LNCaP clone FGC (cell line): ENCODE data around the gene FAM120C.

Experiments
- DNase-seq: peaks from one replicate; pipeline ENCODE4 v3.0.0-alpha.2; 2011; ENCODE audit warnings: low read depth
- H3K4me3 ChIP-seq: 2 replicates; pipeline ENCODE4 v1.5.1; 2011; ENCODE audit warnings: mild to moderate bottlenecking, low read depth, low read length, control low read depth
- TF ChIP-seq, protein P1 (sequence below): IDR thresholded peaks from 2 replicates; pipeline ENCODE4 v1.5.1; 2012; ENCODE audit warnings: mild to moderate bottlenecking; ENCODE audit not compliant: control insufficient read depth, insufficient read depth; ENCODE audit errors: extremely low read depth

The FAM120C gene

DNA sequence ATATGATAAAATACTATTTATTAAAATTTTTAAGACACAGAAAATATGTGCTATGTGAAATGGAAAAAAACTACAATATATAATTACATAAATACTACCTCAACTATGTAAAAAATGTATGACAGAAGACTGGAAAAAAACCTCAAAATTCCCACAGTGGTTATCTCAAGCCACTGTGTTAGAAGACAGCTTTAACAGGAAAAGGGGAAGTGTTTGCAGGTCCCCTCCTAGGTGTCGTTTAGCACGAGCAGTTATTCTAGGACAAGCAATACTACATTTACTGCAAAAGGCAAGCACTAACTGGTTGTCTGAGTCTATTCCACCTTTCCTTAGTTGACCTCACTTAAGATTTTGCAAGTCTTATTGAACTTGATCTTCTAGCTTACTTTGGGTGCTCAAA lies 93.9 kb downstream of the FAM120C start:
- TF ChIP-seq, protein P1, sequence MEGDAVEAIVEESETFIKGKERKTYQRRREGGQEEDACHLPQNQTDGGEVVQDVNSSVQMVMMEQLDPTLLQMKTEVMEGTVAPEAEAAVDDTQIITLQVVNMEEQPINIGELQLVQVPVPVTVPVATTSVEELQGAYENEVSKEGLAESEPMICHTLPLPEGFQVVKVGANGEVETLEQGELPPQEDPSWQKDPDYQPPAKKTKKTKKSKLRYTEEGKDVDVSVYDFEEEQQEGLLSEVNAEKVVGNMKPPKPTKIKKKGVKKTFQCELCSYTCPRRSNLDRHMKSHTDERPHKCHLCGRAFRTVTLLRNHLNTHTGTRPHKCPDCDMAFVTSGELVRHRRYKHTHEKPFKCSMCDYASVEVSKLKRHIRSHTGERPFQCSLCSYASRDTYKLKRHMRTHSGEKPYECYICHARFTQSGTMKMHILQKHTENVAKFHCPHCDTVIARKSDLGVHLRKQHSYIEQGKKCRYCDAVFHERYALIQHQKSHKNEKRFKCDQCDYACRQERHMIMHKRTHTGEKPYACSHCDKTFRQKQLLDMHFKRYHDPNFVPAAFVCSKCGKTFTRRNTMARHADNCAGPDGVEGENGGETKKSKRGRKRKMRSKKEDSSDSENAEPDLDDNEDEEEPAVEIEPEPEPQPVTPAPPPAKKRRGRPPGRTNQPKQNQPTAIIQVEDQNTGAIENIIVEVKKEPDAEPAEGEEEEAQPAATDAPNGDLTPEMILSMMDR = no peak
- no peak overlapping the region for H3K4me3 ChIP-seq
- DNase-seq = no peak

DNA sequence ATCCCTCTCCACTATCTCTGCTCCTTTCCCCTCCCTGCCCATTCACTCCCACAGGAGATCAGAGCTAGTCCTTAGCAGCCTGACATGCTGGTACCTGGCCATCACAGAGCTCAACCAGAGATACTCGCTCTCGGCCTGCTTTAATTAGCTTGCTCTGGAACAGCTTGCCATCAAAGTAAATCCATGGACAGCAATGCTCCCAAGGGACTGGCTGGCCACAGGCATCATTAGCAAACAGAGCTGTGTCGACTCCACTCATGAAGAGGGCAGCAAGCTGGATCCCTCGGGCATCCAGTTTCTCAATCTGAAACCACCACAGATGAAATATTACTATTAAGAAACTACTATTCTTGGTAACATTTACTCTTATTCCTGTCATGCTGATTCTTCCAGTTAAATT lies 95.4 kb downstream of the FAM120C start:
- H3K4me3 ChIP-seq = no peak overlapping the region
- no peak for DNase-seq
- TF ChIP-seq, protein P1 = no peak

DNA sequence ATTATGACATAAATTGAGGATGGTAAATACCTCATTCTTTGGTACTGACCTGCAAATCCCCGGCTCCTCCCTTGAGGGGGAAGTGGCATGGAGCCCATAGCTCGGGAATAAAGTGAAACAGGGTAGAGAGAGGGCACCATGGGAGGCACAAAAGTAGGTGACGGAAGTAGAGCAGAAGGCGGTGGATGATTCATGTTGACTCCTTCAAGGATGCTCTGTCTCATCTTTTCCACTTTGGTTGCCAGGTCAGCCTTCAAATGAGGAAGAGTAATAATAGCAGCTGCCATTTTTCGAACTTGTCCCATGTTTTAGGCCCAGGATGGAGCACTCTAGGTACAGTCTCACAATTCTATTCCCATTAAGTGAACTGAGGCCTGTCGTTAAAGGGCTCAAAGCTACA lies 97.4 kb downstream of the FAM120C start:
- TF ChIP-seq, protein P1 = no peak
- no peak overlapping the region for H3K4me3 ChIP-seq
- DNase-seq = no peak

DNA sequence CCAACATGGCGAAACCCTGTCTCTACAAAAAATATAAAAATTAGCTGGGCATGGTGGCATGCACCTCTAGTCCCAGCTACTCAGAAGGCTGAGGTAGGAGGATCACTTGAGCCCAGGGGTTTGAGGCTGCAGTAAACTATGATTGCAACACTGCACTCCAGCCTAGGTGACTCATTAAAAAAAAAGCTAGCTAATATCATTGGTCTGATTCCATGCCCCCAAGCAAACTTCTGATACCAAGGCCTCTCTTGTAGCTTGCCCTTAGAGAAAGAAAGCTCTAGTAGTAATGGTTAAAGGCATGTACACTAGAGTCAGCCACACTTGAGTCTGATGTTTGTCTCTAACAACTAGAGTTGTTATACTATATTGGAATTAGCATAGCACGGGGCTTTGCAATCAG lies 106.2 kb downstream of the FAM120C start:
- no peak overlapping the region for H3K4me3 ChIP-seq
- TF ChIP-seq, protein P1 = no peak
- DNase-seq = no peak

DNA sequence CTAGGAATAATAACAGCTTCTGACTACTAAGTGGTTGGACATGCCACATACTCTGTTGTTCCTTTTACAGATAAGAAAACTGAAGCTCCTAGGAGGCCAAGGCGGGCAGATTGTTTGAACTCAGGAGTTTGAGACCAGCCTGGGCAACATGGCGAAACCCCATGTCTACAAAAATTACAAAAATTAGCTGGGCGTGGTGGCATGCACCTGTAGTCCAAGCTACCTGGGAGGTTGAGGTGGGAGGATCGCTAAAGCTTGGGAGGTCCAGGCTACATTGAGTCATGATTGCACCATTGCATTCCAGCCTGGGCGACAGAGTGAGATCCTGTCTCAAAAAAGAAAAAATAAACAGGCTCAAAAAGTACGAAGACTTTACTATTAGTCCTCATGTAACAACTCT lies 108.2 kb downstream of the FAM120C start:
- no peak for DNase-seq
- H3K4me3 ChIP-seq = no peak overlapping the region
- TF ChIP-seq, protein P1 = no peak

DNA sequence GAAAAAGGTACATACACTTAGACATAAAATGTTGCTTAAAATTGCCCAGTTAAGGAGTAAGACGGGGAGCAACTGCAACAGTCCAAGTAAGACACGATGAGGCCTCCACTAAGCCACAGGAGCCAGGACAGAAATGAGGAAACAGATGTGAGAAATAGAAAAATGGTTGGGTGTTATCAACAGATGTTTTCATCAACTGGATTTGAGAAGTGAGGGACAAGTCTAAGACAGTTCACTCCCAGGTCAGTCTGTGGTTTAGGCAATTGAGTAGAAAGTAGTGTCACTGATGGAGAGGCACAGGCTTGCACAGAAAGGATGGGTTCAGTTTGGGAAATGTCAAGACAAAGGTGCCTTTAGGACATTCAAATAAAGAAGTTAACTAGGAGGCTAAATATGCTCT lies 115.3 kb downstream of the FAM120C start:
- H3K4me3 ChIP-seq = no peak overlapping the region
- TF ChIP-seq, protein P1 = no peak
- no peak for DNase-seq

DNA sequence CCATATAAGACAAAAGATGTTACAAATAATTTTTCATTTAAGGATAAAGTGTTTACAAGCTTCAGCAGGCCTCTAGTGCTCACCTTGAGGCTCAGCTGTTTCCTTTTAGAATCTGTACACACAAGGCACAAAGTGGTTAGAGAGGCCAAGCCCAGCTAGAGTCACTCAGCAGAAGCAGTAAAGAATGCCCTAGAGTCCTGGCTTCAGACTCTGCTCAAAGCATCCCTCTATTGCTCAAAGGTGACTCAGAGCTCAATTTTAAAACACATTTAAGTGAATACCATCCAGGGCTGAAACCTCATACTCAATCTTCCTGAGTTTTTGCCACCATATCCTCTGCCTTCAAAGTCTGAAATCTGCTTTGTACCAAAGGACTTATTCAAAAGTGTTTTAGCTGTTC lies 116.2 kb downstream of the FAM120C start:
- TF ChIP-seq, protein P1 = no peak
- no peak for DNase-seq
- no peak overlapping the region for H3K4me3 ChIP-seq
